Activated naive CD8-positive, alpha-beta T cell treated with anti-CD3 and anti-CD28 coated beads for 36 hours (primary cell): ENCODE data around the gene CCDC69. TPM values are rescaled to one million over a fixed set of nuclear protein-coding genes. Genes with fewer than 3 reads are reported as not detected.

Source experiments
- DNase-seq: peaks from one replicate; pipeline ENCODE4 v3.0.0; 2021
- H3K27ac Mint-ChIP-seq: one replicate; pipeline ENCODE4 v1.8.0; 2022; ENCODE audit warnings: mild to moderate bottlenecking, moderate library complexity, mixed read lengths
- H3K27me3 Mint-ChIP-seq: one replicate; pipeline ENCODE4 v1.8.0; 2022; ENCODE audit warnings: mild to moderate bottlenecking, mixed read lengths
- H3K36me3 Mint-ChIP-seq: one replicate; pipeline ENCODE4 v1.8.0; 2021; ENCODE audit warnings: mild to moderate bottlenecking, mixed read lengths
- H3K4me1 Mint-ChIP-seq: one replicate; pipeline ENCODE4 v1.8.0; 2021; ENCODE audit warnings: mixed read lengths
- H3K4me3 Mint-ChIP-seq: one replicate; pipeline ENCODE4 v1.8.0; 2022; ENCODE audit warnings: mild to moderate bottlenecking, moderate library complexity, mixed read lengths
- H3K9me3 Mint-ChIP-seq: one replicate; pipeline ENCODE4 v1.8.0; 2022; ENCODE audit warnings: mixed read lengths
- total RNA-seq, 2 experiments: library from RNA; stranded (reverse); gene quantifications; one replicate each; pipeline ENCODE4 v1.2.3, GENCODE V29; 2021

The CCDC69 gene
- total RNA-seq, 2 experiments from 2014 or later: 27.5 to 29.6 TPM

DNA sequence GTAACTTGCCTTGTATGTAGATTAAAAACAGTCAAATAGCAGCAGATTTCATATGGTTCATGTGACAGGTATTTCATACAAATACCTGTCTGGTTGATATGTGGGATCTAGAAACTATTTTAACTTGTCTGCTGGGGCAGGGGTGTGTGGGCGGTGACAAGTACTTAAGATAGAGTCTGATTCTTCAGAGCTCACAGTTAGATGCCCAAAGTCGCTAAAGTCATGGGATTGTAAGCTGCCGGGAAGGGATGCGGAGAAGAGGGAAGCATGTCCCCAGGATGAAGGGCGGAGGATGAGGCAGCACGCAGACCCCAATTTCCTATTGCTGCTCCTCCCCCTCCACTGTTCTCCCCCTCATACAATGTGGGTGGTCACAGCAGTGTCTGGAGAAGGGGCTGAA is 79.6 kb downstream of the CCDC69 start:
- Mint-ChIP-seq H3K4me3 (peak overlapping the region; percentile 46), H3K9me3 (no peaks in the 10 kb centered on the region), H3K27me3 (no peaks in the 10 kb centered on the region), H3K27ac (peak overlapping the region; percentile 69), H3K36me3 (peaks cover 64% of the 10 kb centered on the region), H3K4me1 (peaks cover 94% of the 10 kb centered on the region)
- DNase-seq: no peak

GRCh38 chr5:151143645-151144044 is 80.2 kb downstream of the CCDC69 start:
- Mint-ChIP-seq H3K36me3 (peaks cover 66% of the 10 kb centered on the region), H3K9me3 (no peaks in the 10 kb centered on the region), H3K27me3 (no peaks in the 10 kb centered on the region), H3K4me1 (peaks cover 95% of the 10 kb centered on the region), H3K27ac (peak overlapping the region; percentile 77), H3K4me3 (peak overlapping the region; percentile 0)
- no peak for DNase-seq

GRCh38 chr5:151142933-151143332 is 81.0 kb downstream of the CCDC69 start:
- H3K27me3 Mint-ChIP-seq: no peaks in the 10 kb centered on the region
- peaks cover 66% of the 10 kb centered on the region for H3K36me3 Mint-ChIP-seq
- H3K4me1 Mint-ChIP-seq: peaks cover 95% of the 10 kb centered on the region
- H3K4me3 Mint-ChIP-seq: no peak overlapping the region
- peak overlapping the region; percentile 77 for H3K27ac Mint-ChIP-seq
- H3K9me3 Mint-ChIP-seq: no peaks in the 10 kb centered on the region
- no peak for DNase-seq

DNA sequence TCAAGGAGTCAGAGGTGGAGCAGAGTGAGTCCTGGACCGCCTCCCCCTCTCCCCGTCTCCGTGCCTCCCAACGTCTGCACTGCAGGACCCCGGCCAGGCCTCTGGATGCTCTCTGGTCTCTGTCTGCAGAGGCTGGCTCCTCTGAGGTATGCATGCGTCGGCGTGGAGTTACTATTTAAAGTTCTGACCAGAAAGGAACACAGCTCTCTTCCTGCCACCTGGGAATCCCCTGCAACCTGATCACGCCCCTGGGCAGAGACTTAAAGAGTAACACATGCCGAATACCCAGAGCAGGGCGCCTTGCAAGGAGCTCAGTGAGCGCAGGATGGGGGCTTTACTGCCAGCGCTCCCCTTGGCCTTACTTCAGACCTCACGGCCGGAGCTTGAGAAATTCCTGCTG is 82.4 kb downstream of the CCDC69 start:
- no peaks in the 10 kb centered on the region for H3K9me3 Mint-ChIP-seq
- H3K4me1 Mint-ChIP-seq: peaks cover 89% of the 10 kb centered on the region
- H3K36me3 Mint-ChIP-seq: peaks cover 65% of the 10 kb centered on the region
- peak overlapping the region; percentile 81 for H3K4me3 Mint-ChIP-seq
- H3K27me3 Mint-ChIP-seq: no peaks in the 10 kb centered on the region
- H3K27ac Mint-ChIP-seq: peak overlapping the region; percentile 77
- peak; percentile 73 for DNase-seq

GRCh38 chr5:151140686-151141459 is 83.0 kb downstream of the CCDC69 start:
- H3K4me1 Mint-ChIP-seq: peaks cover 86% of the 10 kb centered on the region
- peak overlapping the region; percentile 77 for H3K27ac Mint-ChIP-seq
- no peak for DNase-seq
- no peaks in the 10 kb centered on the region for H3K9me3 Mint-ChIP-seq
- peaks cover 64% of the 10 kb centered on the region for H3K36me3 Mint-ChIP-seq
- peak overlapping the region; percentile 81 for H3K4me3 Mint-ChIP-seq
- no peaks in the 10 kb centered on the region for H3K27me3 Mint-ChIP-seq

DNA sequence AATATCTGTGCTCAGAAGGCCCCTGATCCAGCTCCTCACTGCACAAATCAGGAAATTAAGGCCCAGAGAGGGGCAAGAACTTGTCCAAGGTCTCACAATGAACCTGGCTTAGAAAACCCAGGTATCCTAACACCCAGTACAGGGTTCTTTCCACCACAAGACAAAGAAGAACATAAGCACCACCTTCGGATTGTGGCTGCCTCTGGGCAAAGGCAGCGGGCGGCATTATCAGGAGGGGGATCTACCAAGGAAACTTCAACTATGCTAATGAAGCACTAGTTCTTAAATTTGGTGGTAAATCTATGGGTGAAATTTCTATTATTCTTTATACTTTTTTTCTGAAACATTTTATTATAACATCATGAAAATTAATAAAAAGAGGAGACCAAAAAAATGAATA is 84.2 kb downstream of the CCDC69 start:
- peaks cover 81% of the 10 kb centered on the region for H3K4me1 Mint-ChIP-seq
- H3K27ac Mint-ChIP-seq: peak overlapping the region; percentile 63
- no peaks in the 10 kb centered on the region for H3K27me3 Mint-ChIP-seq
- peaks cover 62% of the 10 kb centered on the region for H3K36me3 Mint-ChIP-seq
- H3K4me3 Mint-ChIP-seq: no peak overlapping the region
- no peak for DNase-seq
- no peaks in the 10 kb centered on the region for H3K9me3 Mint-ChIP-seq

GRCh38 chr5:151139015-151139414 is 84.9 kb downstream of the CCDC69 start:
- DNase-seq: no peak
- Mint-ChIP-seq H3K4me3 (no peak overlapping the region), H3K4me1 (peaks cover 80% of the 10 kb centered on the region), H3K27ac (peak overlapping the region; percentile 63), H3K9me3 (no peaks in the 10 kb centered on the region), H3K27me3 (no peaks in the 10 kb centered on the region), H3K36me3 (peaks cover 60% of the 10 kb centered on the region)

DNA sequence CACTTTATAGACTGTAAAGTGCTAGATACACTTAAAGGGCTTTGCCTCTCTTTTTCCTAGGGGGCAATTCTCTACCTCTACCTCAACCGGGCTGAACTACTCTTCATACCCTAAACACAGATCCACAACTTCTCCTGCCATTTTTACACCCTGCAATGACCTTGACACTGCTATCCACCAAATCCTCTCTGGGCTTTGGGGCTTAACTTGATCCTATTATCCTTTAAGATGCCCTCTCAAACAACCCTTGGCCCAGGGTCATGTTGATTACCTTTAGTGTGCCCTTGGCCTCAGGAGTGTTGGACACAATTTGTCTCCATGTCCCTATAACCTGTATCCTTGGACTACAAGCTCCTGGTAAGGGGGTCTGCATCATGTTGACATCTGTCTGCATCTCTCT is 85.8 kb downstream of the CCDC69 start:
- no peak overlapping the region for H3K4me3 Mint-ChIP-seq

DNA sequence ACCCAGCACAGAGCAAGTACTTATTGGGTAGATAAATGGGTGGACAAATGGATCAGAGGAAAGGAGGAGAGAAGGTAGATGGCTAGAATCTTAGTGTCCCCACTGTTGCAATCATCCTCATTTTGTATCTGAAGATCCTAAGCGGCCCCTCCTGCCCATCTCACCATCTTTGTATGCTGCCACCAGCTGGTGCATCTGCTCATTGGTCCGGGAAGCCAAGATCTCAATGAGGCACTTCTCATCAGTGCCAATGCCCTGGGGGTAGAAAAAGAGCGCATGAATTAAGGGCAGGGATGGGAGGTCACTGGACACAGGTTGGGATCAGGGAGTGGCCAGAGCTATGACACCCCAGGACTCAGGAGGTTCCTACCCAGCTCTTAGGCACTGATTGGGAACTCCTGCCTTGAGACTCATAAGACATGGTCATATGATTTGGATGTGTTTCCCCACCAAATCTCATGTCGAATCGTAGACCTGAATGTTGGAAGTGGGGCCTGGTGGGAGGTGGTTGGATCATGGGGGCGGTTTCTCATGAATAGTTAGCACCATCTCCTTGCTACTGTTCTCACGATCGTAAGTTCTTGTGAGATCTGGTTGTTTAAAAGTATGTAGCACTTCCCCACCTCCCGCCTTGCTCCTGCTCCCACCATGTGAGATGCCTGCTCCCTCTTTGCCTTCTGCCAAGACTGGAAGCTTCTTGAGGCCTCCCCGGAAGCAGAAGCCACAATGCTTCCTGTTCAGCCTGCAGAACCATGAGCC is 86.6 kb downstream of the CCDC69 start:
- Mint-ChIP-seq H3K36me3 (peaks cover 64% of the 10 kb centered on the region), H3K27me3 (no peaks in the 10 kb centered on the region), H3K27ac (peak overlapping the region; percentile 67), H3K4me1 (peaks cover 75% of the 10 kb centered on the region), H3K9me3 (no peaks in the 10 kb centered on the region), H3K4me3 (no peak overlapping the region)
- DNase-seq: no peak

More for the DNA sequence above, 85.8 kb downstream of the CCDC69 start:
- H3K4me1 Mint-ChIP-seq: peaks cover 76% of the 10 kb centered on the region
- no peaks in the 10 kb centered on the region for H3K27me3 Mint-ChIP-seq
- no peak for DNase-seq
- no peaks in the 10 kb centered on the region for H3K9me3 Mint-ChIP-seq
- H3K36me3 Mint-ChIP-seq: peaks cover 59% of the 10 kb centered on the region
- H3K27ac Mint-ChIP-seq: peak overlapping the region; percentile 63

DNA sequence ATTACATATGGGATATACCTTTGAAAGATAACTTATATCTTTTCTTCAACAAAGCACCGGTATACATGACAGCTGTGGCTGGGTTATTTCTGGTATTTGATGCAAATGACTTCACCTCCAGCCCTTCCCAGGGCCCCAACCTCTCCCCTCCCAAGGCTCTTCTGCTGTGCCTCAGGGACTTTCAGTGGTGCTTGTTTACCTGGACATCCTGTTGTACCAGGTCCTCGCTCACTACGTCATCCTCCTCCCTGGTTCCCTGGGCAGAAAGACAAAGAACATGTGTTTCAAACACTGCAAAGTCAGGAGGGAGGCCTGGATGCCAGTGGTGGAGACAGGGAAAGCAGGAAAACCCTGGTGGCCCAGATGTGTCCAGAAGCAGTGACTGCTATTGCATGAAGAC is 89.7 kb downstream of the CCDC69 start:
- H3K9me3 Mint-ChIP-seq: no peaks in the 10 kb centered on the region
- DNase-seq: no peak
- no peak overlapping the region for H3K4me3 Mint-ChIP-seq
- H3K4me1 Mint-ChIP-seq: peaks cover 73% of the 10 kb centered on the region
- H3K27me3 Mint-ChIP-seq: no peaks in the 10 kb centered on the region
- H3K27ac Mint-ChIP-seq: peak overlapping the region; percentile 35
- peaks cover 72% of the 10 kb centered on the region for H3K36me3 Mint-ChIP-seq

DNA sequence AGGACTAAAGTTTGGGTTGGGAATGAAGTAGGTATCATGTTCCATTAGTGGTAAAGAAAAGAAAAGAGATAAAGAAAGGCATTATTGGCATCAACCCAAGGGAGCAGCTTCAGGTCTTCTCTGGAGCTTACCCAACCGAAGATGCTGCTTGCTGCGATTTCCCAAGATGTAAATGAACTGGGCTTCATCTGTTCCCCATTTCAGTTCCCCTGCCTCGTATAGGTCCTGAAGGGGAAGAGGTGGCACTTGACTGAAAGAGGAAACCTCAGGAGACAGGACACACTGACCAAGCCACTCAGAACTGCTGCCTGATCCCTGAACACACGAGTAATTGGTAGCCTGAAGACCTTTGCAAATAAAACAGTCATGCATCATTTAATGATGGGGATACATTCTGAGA is 90.9 kb downstream of the CCDC69 start:
- Mint-ChIP-seq H3K27me3 (no peaks in the 10 kb centered on the region), H3K4me1 (peaks cover 72% of the 10 kb centered on the region), H3K9me3 (no peaks in the 10 kb centered on the region), H3K4me3 (no peak overlapping the region), H3K36me3 (peaks cover 70% of the 10 kb centered on the region), H3K27ac (peak overlapping the region; percentile 63)
- DNase-seq: no peak

Other genes with a start within 250 kb of the CCDC69 start
- not detected for gene GPX3, start 203.5 kb downstream of the CCDC69 start, total RNA-seq
- 100 to 1,000 TPM; 185 to 189 TPM for gene TNIP1, start 143.1 kb downstream of the CCDC69 start, total RNA-seq
- 100 to 1,000 TPM; 407 to 417 TPM for gene ANXA6, start 66.3 kb downstream of the CCDC69 start, total RNA-seq
- 10 to 100 TPM; 18.0 to 18.8 TPM for gene GM2A, start 29.1 kb upstream of the CCDC69 start, total RNA-seq
- gene SLC36A3, start 79.7 kb upstream of the CCDC69 start, total RNA-seq: not detected
- gene SLC36A2, start 123.5 kb upstream of the CCDC69 start, total RNA-seq: not detected
- gene SLC36A1, start 223.5 kb upstream of the CCDC69 start, total RNA-seq: 1 to 10 TPM; 5.0 to 5.5 TPM